Lung (tissue), 12 donors: Measurements from ENCODE around the gene PTPN7. TPM values are rescaled to one million over a fixed set of nuclear protein-coding genes. Genes with fewer than 3 reads are reported as not detected.

Source experiments
- ATAC-seq: fragments of 200-7000 bp; cut with Tn5 transposase; one replicate; pipeline ENCODE4 v1.9.1; 2020; ENCODE audit warnings: moderate number of reproducible peaks; ENCODE audit not compliant: insufficient read depth, low FRiP score
- DNase-seq, 3 donors: peaks; one replicate each; pipeline ENCODE4 v3.0.0-alpha.2; 2013 to 2017
- H3K27ac ChIP-seq, 2 donors: one replicate each; pipeline ENCODE4 v1.5.1; 2013; ENCODE audit warnings: mild to moderate bottlenecking in 2 of 2, moderate library complexity in 2 of 2, control low read depth in 1 of 2, inconsistent platforms in 1 of 2, low read depth in 1 of 2, low read length in 1 of 2
- H3K27me3 ChIP-seq, 3 donors: one replicate each; pipeline ENCODE4 v1.5.1; 2013; ENCODE audit warnings: low read length in 2 of 3; ENCODE audit not compliant: control insufficient read depth in 3 of 3, insufficient read depth in 3 of 3
- H3K36me3 ChIP-seq, 4 donors: one replicate each; pipeline ENCODE4 v1.5.1; 2013; ENCODE audit warnings: low read length in 4 of 4, mild to moderate bottlenecking in 1 of 4, moderate library complexity in 1 of 4; ENCODE audit not compliant: control insufficient read depth in 4 of 4, insufficient read depth in 4 of 4
- H3K4me1 ChIP-seq, 5 donors: one replicate each; pipeline ENCODE4 v1.5.1; 2013; ENCODE audit warnings: low read length in 5 of 5, mild to moderate bottlenecking in 2 of 5, moderate library complexity in 1 of 5; ENCODE audit not compliant: control insufficient read depth in 5 of 5, insufficient read depth in 5 of 5
- H3K4me3 ChIP-seq: one replicate; pipeline ENCODE4 v1.5.1; 2013; ENCODE audit warnings: mild to moderate bottlenecking, control low read depth, moderate library complexity
- H3K9ac ChIP-seq, 2 donors: one replicate each; pipeline ENCODE4 v1.5.1; 2013; ENCODE audit warnings: low read length in 2 of 2, control low read depth in 1 of 2; ENCODE audit not compliant: insufficient read depth in 1 of 2
- H3K9me3 ChIP-seq, 4 donors: one replicate each; pipeline ENCODE4 v1.5.1; 2013; ENCODE audit warnings: low read length in 3 of 4, mild to moderate bottlenecking in 1 of 4, moderate library complexity in 1 of 4; ENCODE audit not compliant: control insufficient read depth in 4 of 4, insufficient read depth in 3 of 4
- WGBS, 2 donors: extraction: QIAGEN DNeasy Blood & Tissue Kit; methylation state at CpG; one replicate each; pipeline ENCODE4 v1.1.7; 2013; 5-methylcytosine and 5-hydroxymethylcytosine counted together
- polyA plus RNA-seq, 2 donors: library from polyadenylated mRNA; stranded (reverse); fragments of 200-250 nt; gene quantifications; one replicate each; pipeline ENCODE4 v1.2.1, GENCODE V29; 2013
- total RNA-seq, 2 donors: library from RNA; depleted of rRNA in 1 of 2; stranded (reverse); fragments of >200 nt in 1 of 2; gene quantifications; one replicate each; pipeline ENCODE4 v1.2.1, GENCODE V29; 2014 to 2021
- TF ChIP-seq, protein P1 (sequence below): IDR thresholded peaks from 2 replicates; pipeline ENCODE4 v1.5.1; 2012; ENCODE audit warnings: mild to moderate bottlenecking; ENCODE audit errors: control extremely low read depth, extremely low read depth
- donor health status: control.
- donor health status: control.
- donor health status: Bipolar disorder and iron deficiency.
- donor health status: healthy.
- donor health status: DM: yes; HTN: yes; CAD: no.

Gene PTPN7
- total and polyA plus RNA-seq, 4 donors, result 2.9 to 14.0 (median 5.7) TPM

DNA sequence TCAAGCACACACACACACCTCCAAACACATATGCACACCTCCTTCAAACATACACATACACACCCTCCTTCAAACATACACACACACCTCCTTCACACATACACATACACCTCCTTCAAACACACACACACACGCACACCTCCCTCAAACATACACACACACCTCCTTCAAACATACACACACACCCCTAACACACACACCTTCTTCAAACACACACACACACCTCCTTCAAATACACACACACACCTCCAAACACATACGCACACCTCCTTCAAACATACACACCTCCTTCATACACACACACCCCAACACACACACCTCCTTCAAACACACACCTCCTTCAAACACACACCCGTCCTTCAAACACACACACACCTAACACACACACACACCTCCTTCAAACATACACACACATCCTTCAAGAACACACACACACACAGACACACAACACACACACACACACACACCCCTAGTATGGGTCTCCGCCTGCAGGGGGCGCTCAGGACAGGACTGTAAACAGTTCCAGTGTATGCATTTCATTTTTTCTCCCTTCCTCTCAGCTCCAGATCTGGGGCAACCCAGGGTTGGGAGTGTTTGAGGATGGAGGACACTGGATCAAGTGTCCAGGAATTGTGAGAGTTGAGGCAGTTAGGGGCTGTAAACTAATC is 45.3 kb upstream of the PTPN7 start:
- peak in 2 of 3 donors; percentile 19 to 34 for DNase-seq
- peaks cover 0 to 7% (median 0%) of the 10 kb centered on the region in 5 donors for H3K4me1 ChIP-seq
- 56 to 79% methylated on average over 5 of the region's 5 CpGs for WGBS, 2 donors
- ATAC-seq, result no peak
- H3K27me3 ChIP-seq, result no peaks in the 10 kb centered on the region
- H3K9me3 ChIP-seq, result no peaks in the 10 kb centered on the region
- H3K36me3 ChIP-seq, result no peaks in the 10 kb centered on the region
- no peak overlapping the region for H3K27ac ChIP-seq
- H3K4me3 ChIP-seq, result no peak overlapping the region
- no peak overlapping the region for H3K9ac ChIP-seq
- TF ChIP-seq, protein P1, sequence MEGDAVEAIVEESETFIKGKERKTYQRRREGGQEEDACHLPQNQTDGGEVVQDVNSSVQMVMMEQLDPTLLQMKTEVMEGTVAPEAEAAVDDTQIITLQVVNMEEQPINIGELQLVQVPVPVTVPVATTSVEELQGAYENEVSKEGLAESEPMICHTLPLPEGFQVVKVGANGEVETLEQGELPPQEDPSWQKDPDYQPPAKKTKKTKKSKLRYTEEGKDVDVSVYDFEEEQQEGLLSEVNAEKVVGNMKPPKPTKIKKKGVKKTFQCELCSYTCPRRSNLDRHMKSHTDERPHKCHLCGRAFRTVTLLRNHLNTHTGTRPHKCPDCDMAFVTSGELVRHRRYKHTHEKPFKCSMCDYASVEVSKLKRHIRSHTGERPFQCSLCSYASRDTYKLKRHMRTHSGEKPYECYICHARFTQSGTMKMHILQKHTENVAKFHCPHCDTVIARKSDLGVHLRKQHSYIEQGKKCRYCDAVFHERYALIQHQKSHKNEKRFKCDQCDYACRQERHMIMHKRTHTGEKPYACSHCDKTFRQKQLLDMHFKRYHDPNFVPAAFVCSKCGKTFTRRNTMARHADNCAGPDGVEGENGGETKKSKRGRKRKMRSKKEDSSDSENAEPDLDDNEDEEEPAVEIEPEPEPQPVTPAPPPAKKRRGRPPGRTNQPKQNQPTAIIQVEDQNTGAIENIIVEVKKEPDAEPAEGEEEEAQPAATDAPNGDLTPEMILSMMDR, result no peak

DNA sequence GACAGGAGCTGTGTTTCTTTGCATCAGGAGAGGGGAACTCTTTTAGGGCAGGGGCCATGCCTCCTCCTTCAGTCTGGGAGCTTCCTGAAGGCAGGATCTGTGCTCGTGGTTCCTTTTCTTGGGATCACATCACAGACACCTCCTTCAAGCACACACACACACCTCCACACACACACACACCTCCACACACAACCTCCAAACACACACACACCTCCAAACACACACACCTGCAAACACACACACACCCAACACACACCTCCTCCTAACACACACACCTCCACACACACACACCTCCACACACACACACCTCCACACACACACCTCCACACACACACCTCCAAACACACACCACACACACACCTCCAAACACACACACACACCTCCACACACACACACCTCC is 43.7 kb upstream of the PTPN7 start:
- Histone ChIP-seq H3K4me3 (no peak overlapping the region), H3K4me1 (peaks cover 0 to 7% (median 0%) of the 10 kb centered on the region in 5 donors), H3K27me3 (no peaks in the 10 kb centered on the region), H3K36me3 (no peaks in the 10 kb centered on the region), H3K9me3 (no peaks in the 10 kb centered on the region), H3K27ac (no peak overlapping the region), H3K9ac (no peak overlapping the region)
- DNase-seq, result no peak
- ATAC-seq, result no peak
- 48 to 59% methylated on average over 1 of the region's 1 CpG for WGBS, 2 donors
- TF ChIP-seq, protein P1, result no peak

DNA sequence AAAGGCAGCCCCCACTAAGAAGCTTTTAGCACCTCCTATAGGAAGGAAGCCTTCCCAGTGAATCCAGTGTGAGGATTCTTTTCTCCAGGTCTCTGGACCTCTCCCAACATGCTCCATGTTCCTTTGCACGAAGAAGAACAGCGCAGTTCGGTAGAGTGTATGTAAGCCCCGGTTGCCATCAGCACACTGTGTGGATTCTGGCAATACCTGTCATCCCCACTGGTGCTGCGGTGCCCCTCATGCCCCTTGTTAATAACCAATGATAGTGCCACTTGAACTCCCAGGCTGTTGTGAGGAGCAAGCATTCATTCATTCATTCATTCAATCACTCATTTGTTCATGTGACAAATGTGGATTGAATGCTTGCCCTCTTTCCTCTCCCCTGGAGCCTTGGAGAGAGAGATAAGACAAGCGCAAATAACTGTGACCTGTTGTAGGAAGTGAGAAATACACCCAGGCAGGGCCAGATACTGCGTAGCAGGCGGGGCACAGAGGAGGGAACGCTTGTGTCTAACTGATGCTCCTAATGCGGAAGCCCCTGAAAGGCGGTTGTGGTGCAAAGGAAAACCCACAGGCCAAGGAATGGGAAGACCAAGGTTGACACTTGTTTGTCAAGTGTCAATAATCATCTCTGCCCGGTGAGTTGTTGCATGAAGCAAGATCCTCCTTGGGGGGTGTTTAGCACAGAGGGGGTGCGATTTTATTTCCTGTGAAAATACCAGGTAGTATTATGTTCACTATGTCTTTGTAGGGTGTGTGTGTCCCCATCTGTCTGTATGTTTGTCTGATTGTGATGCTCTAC is 43.0 kb upstream of the PTPN7 start:
- H3K9me3 ChIP-seq, result no peaks in the 10 kb centered on the region
- 64 to 66% methylated on average over 13 of the region's 13 CpGs for WGBS, 2 donors
- DNase-seq, result no peak
- H3K27me3 ChIP-seq, result no peaks in the 10 kb centered on the region
- H3K4me3 ChIP-seq, result no peak overlapping the region
- H3K9ac ChIP-seq, result no peak overlapping the region
- no peak overlapping the region for H3K27ac ChIP-seq
- TF ChIP-seq, protein P1, result no peak
- peaks cover 0 to 7% (median 0%) of the 10 kb centered on the region in 5 donors for H3K4me1 ChIP-seq
- no peaks in the 10 kb centered on the region for H3K36me3 ChIP-seq
- ATAC-seq, result no peak
